ENCODE data around the gene RIC8B.

Gene RIC8B

DNA sequence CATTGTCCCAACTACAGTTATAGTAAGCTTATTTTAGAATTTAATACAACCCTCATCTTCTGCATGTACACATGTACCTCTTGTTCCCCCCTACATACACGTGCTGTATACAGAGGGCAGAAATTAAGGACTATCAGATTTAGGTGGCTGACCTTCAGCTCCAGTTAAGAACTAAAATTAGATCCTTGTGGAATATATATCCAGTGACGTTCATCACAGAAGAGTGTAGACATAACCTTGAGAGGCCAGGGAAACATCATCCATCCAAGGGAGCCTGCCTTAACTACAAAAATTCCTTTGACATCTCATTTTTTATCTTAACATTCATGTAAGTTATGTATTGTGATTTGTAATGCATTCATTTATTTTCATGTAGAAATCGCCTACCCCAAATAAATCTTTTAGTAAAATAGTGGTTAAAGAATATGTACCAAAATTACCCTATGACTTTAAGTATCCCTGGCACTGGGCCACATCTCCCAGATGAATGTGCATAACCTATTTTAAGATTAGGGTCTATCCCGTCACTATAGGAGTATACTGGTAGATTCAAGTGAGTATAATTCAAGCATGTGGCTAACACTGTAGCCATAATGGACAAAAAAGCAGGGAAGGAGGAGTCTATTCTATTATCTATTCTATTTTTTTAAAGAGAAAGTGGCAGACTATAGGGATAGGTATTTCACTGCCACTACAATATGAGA is 27.5 kb downstream of the RIC8B start:
- DNase-seq (ENCODE audit: low spot score) = no peak

DNA sequence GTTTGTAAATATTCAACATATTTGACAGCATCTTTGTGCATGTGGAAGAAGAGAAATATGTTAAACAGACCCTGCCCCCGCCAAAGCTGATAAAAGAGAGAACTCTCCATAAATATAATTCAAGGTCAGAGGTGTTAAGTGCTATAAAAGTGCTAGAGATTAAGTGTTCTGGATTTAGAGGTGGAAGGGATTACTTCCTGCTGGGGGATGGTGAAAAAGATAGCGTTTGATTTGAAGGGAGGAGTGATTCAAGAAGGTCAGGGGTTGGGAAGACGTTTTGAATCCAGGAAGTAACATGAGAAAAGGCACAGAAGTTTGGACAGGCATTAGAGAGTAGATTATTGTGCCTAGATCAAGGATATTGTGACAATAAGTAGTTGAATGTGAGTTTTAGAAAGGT is 30.2 kb downstream of the RIC8B start:
- DNase-seq (ENCODE audit: low spot score) = no peak

- DNase-seq (ENCODE audit: low spot score) = no peak
Observed at GRCh38 chr12:106814714-106815113, 40.2 kb downstream of the RIC8B start.

DNA sequence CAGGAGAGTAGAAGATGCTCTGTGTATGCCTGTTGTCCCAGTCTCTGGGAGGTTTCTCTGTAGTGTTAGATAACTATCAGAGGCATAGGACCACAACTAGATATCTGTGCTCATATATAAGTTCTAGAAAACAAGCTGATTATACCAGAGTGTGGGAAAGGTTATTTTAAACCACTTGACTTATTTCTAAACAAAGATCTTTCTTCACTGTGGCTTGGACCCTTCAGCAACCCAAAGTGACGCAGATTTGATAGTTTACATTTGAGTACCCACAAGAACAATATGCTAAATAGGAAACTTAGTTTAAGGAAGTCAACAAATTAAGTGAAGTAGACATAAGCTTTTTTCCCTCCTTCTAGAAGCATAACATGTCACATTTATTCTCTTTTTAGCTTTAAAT is 41.3 kb downstream of the RIC8B start:
- DNase-seq (ENCODE audit: low spot score) = no peak

GRCh38 chr12:106816231-106816630 is 41.7 kb downstream of the RIC8B start:
- no peak for DNase-seq (ENCODE audit: low spot score)

- no peak for DNase-seq (ENCODE audit: low spot score)
Observed at GRCh38 chr12:106819991-106820390, 45.5 kb downstream of the RIC8B start.

DNA sequence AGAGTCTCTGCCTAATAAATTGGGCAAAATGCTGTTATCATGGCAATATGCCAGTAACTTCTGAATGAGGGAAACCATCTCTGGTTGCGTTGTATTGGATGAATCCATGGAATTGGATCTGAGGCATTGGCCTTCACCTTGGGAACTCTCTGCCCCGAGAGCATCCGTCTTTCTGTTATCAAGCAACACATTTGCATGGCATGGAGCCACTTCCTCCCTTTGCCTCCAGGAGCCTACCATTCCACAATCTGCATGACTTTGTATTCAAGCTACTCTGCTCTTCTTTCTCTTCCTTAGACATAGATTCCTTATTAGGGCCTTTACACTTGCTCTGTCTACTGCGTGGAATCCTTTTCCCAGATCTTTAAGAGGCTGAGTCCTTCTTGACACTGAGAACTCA is 57.2 kb downstream of the RIC8B start:
- no peak for DNase-seq (ENCODE audit: low spot score)

- no peak for DNase-seq (ENCODE audit: low spot score)
Observed at GRCh38 chr12:106837782-106838181, 63.3 kb downstream of the RIC8B start.

GRCh38 chr12:106839333-106839732 is 64.9 kb downstream of the RIC8B start:
- DNase-seq (ENCODE audit: low spot score) = no peak

DNA sequence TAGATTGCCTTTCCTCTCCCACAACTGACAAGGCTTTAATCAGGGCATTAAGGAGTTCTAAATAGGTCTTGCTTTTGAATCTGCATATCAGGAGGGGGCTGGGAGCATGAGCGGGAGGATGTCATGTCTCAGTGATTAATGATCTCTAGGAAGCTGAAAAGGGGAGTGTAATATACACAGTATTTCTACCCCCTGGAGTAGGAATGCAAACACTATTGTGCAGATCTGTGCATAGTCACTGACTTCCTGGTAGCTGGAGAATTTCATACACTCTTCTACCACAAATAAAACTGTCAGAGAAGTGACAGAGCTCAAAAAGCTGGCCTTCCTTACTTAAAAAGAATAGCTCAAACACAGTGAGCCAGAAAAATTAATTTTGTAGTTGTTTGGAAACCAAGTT is 65.8 kb downstream of the RIC8B start:
- DNase-seq (ENCODE audit: low spot score) = no peak

DNA sequence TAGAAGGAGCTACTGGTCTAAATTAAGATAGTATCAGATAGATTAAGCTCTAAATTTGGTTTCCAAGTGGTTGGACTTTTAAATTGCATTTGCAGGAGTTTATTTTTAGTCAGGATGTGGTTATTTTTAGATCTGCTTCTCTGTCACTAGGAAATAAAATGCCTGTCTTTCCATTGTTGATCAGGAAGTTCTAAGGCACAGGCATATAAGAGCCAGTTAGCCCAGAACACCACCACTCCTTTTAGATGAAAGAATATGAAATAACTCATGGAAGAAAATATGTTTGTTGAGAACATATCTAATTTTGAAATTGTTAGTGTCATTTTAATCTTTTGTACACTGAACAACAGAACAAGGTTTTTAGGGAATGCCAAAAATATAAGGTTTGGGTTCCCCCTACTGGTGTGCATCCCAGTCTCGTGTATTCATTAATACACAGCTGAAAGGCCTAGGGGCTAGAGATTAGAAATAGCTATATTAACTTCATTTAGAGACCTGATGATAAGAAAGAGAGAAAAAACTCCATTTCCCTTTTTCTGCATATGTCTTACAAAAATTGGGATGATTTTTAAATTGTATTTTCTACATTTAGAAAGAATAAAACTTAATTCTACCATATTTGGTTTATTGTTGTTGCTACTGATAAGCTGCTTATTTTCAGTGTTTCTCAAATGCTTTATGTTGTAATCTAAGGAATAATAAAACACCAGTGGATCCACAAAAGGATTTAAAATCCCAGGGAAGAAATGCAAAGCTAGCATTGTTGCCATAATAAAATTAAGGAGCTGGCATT is 67.2 kb downstream of the RIC8B start:
- DNase-seq (ENCODE audit: low spot score) = peak; percentile 21

- DNase-seq (ENCODE audit: low spot score) = no peak
Observed at GRCh38 chr12:106845902-106846301, 71.4 kb downstream of the RIC8B start.

DNA sequence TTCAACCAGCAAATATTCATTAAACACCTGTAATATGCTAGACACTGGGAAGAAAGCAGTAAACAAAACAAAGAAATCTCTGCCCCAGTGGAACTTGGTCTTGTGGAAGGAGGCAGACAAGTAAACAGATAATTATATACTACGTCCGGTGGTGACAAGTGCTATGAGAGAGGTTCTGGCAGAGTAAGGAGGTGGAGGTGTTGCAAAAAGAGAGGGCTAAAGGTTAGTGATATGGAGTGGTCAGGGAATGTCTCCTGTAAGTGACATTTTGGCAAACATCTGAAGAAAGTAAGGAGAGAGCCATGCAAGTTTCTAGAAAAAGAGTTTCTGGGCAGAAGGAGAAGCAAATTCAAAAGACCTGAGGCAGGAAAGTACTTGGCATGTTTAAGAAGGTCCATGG is 73.4 kb downstream of the RIC8B start:
- no peak for DNase-seq (ENCODE audit: low spot score)

- DNase-seq (ENCODE audit: low spot score) = no peak
Observed at GRCh38 chr12:106851306-106851705, 76.8 kb downstream of the RIC8B start.

DNA sequence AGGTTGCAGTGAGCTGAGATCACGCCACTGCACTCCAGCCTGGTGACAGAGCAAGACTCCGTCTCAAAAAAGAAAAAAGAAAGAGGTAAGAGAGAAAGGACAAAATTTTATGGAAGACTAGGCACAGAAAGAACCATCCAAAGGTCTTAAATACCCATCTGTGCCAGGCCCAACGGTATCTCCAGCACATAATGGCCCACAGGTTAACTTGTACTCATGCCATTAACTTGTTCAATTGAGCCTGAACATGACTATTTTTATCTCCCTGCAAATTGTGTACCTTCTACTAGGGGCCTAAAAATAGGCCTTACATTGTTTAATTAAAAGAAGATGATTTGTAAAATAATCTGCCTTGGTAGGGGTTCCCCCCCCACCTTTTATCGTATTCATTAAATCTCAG is 80.2 kb downstream of the RIC8B start:
- DNase-seq (ENCODE audit: low spot score) = no peak

DNA sequence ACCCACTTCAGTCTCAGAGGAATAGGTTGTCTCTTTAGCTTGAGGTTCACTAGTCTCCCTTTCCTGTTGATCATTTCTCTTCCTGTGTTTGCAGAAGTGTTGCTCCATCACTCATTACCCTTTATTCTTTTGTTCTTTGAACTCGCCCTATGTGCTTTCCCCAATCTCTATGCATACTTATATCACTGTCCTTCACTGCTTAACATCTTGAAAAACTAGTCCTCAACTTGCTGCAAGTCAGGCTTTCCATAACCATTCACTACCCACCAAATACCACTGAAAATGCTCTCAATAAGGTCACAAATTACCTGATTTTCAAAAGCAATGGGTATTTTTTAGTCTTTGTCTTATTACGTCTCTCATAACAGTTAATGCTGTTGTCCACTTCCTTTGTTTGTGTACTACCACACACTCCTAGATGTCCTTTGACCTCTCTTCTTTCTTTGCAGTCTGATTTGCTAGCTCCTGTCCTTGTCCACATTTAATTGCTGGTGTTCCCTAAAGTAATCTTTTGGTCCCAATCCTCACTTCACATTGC is 80.8 kb downstream of the RIC8B start:
- no peak for DNase-seq (ENCODE audit: low spot score)

- DNase-seq (ENCODE audit: low spot score) = no peak
Observed at GRCh38 chr12:106861984-106862916, 87.8 kb downstream of the RIC8B start.

DNA sequence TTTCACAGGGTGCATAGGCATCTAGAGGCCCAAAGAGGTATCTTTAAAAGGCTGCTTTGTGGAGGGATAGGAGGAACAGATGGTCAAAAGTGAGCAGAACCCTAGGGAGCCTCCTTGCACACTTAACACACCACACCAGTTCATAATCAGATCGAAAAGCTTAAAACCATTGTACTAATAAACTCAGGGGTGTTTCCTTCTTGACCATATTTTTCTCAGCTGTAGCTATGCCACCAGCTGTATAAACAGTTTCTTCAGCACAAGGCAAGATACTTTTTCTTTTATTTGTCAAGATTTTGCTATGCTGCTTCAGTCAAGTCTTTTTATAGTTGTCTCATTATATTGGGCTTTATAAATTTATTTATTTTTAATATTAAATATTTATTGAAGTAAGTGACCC is 88.7 kb downstream of the RIC8B start:
- no peak for DNase-seq (ENCODE audit: low spot score)

- no peak for DNase-seq (ENCODE audit: low spot score)
Observed at GRCh38 chr12:106865683-106866082, 91.2 kb downstream of the RIC8B start.

DNA sequence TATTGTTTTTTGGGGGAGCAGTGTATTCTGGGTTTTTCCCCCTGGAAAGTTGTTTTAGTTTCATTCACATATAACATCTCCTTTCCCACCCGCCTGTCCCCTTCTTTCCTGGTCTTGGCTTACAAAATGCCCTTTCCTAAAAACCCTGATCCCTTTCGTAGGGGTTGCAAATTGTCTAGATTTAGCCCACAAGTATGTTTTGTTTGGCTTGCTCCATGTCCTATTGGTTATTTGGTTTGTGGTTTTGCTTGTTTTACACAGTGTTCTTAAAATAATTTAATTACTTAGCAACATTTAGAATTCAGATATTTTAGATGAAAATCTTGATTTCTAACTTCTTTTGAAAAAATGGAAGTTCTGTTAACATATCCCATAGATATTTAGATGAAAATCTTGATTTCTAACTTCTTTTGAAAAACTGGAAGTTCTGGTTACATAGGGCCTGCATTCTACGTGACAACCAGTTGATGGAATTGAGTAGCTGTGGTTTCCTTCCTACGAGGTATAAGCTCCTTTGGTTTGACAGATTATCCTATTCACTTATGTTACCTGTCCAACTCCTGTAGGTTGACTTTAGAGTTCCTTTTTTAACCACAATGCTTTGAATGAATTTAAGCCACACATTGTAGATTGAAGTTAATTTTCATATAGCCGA is 92.1 kb downstream of the RIC8B start:
- no peak for DNase-seq (ENCODE audit: low spot score)

DNA sequence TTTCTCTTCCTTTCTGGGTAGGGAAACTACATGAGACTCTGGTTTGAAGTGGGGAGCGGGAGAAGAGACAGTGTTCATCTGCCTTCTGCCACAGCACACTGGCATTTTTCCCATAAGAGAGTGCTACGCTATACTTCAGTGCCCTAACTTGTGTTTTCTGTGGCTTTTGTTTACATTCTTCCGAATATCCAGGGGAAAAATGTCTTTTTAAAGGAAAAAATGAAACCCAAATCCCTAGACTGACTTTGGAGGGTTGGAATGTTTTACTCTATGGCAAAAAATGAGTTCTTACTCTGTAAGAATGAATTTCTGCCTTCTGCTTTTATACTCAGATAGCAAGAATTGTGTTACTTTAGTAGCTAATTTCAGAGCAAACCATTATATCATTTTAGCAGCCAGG is 93.2 kb downstream of the RIC8B start:
- no peak for DNase-seq (ENCODE audit: low spot score)
